PC-3 (cell line): Measurements from ENCODE around the gene RAP1B. TPM values are rescaled to one million over a fixed set of nuclear protein-coding genes. Genes with fewer than 3 reads are reported as not detected.

ENCODE experiments used
- ATAC-seq: fragments of 200-7000 bp; cut with Tn5 transposase; 2 replicates; pipeline ENCODE4 v1.9.1; 2020; ENCODE audit warnings: mild to moderate bottlenecking, moderate library complexity
- BruUV-seq: library from RNA; stranded (reverse); fragments of 400-500 nt; replicated peaks from 2 replicates; lab custom pipeline; 2021; lab: Mats Ljungman, UMichigan
- CTCF ChIA-PET: fragments of 300-600 bp; sonication (Branson Sonifier 250); formaldehyde crosslinking; loops from one replicate; lab custom pipeline; 2022; ENCODE audit warnings: antibody characterized with exemption; lab: Charles Lee
- POLR2A ChIA-PET: fragments of 300-600 bp; sonication (Branson Sonifier 250); formaldehyde crosslinking; loops from one replicate; lab custom pipeline; 2022; ENCODE audit warnings: antibody characterized with exemption; ENCODE audit not compliant: unreplicated experiment; lab: Charles Lee
- DNase-seq: peaks from one replicate; pipeline ENCODE4 v3.0.0-alpha.2; 2015
- H2AFZ ChIP-seq: fragments of 300-600 bp; sonication (generic); 2 replicates; pipeline ENCODE4 v1.6.0; 2016; ENCODE audit warnings: antibody characterized with exemption, low read length
- H3F3A ChIP-seq: fragments of 300-600 bp; sonication (generic); one replicate; pipeline ENCODE4 v1.6.0; 2017; ENCODE audit warnings: antibody characterized with exemption, low read length, control low read depth, mild to moderate bottlenecking; ENCODE audit not compliant: unreplicated experiment
- H3K27ac ChIP-seq: fragments of 300-600 bp; sonication (generic); 2 replicates; pipeline ENCODE4 v1.5.1; 2016; ENCODE audit warnings: mild to moderate bottlenecking, low read length
- H3K27me3 ChIP-seq: fragments of 300-600 bp; sonication (generic); 2 replicates; pipeline ENCODE4 v1.6.1; 2016; ENCODE audit warnings: low read length, mixed read lengths
- H3K36me3 ChIP-seq: fragments of 300-600 bp; sonication (generic); 2 replicates; pipeline ENCODE4 v1.6.1; 2016; ENCODE audit warnings: low read depth, mixed run types, low read length, mixed read lengths
- H3K4me1 ChIP-seq: fragments of 300-600 bp; sonication (generic); 2 replicates; pipeline ENCODE4 v1.5.1; 2016; ENCODE audit warnings: low read length; ENCODE audit not compliant: insufficient read depth
- H3K4me2 ChIP-seq: fragments of 300-600 bp; sonication (generic); 2 replicates; pipeline ENCODE4 v1.6.0; 2016; ENCODE audit warnings: low read length
- H3K4me3 ChIP-seq: fragments of 300-600 bp; sonication (generic); 2 replicates; pipeline ENCODE4 v1.5.1; 2016; ENCODE audit warnings: mild to moderate bottlenecking, low read length, mixed read lengths
- H3K79me2 ChIP-seq: fragments of 300-600 bp; sonication (generic); 2 replicates; pipeline ENCODE4 v1.6.1; 2017; ENCODE audit warnings: low read length, mixed read lengths
- H3K9ac ChIP-seq: fragments of 300-600 bp; sonication (generic); 2 replicates; pipeline ENCODE4 v1.6.0; 2016; ENCODE audit warnings: mild to moderate bottlenecking, low read length
- H3K9me2 ChIP-seq: fragments of 300-600 bp; sonication (generic); replicated peaks from 2 replicates; pipeline ENCODE4 v1.6.1; 2016; ENCODE audit warnings: mixed run types, low read length, mixed read lengths
- H3K9me3 ChIP-seq: fragments of 300-600 bp; sonication (generic); 2 replicates; pipeline ENCODE4 v1.6.1; 2016; ENCODE audit warnings: low read length, mixed read lengths
- H4K20me1 ChIP-seq: fragments of 300-600 bp; sonication (generic); 2 replicates; pipeline ENCODE4 v1.6.1; 2016; ENCODE audit warnings: low read length, mixed read lengths
- EZH2 ChIP-seq: fragments of 300-600 bp; sonication (generic); IDR thresholded peaks from one replicate; pipeline ENCODE4 v1.6.1; 2017; ENCODE audit warnings: antibody characterized with exemption, mild to moderate bottlenecking, low read length; ENCODE audit not compliant: unreplicated experiment
- EZH2phosphoT487 ChIP-seq: fragments of 300-600 bp; sonication (generic); IDR thresholded peaks from 2 replicates; pipeline ENCODE4 v1.6.1; 2018; ENCODE audit warnings: mild to moderate bottlenecking, antibody characterized with exemption, low read length, borderline replicate concordance
- intact Hi-C: fragments of 100-400 bp; cut with micrococcal nuclease; formaldehyde crosslinking; loops from 2 replicates; pipeline ENCODE4 v1.9.0; 2023
- total RNA-seq: library from RNA; depleted of rRNA; stranded (reverse); fragments of >200 nt; gene quantifications from 2 replicates; pipeline ENCODE4 v1.2.3, GENCODE V29; 2014
- TF ChIP-seq, protein P1 (sequence below): fragments of 300-600 bp; sonication (generic); conservative IDR thresholded peaks from 2 replicates; pipeline ENCODE4 v1.5.1; 2017; ENCODE audit warnings: antibody characterized with exemption, low read depth, mild to moderate bottlenecking, low read length

The RAP1B gene
- total RNA-seq, 1 experiment from 2014 or later = 98.0 TPM

DNA sequence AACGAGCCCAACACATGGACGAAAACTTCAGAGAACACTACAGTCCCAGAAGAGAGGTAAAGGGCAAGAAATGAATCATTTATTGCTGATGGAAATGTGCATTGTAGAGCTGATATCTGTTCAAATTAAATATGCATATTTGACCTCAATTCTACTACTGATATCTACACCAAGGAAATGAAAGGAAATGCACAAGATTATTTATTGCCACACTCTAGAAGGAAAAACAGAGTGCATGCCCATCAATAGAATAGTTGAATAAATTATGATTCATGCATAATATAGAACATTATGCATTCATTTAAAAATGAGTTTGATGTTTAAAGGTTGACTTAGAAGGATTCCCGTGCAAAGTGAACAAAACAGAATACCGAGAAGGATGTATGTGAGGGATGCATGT is 60.5 kb downstream of the RAP1B start:
- no peaks in the 10 kb centered on the region for H3K27me3 ChIP-seq
- no TSS peak for BruUV-seq
- H3F3A ChIP-seq = peaks cover 4% of the 10 kb centered on the region
- H3K36me3 ChIP-seq = no peaks in the 10 kb centered on the region
- peaks cover 10% of the 10 kb centered on the region; the same call in 1 of the 2 replicates for H3K4me1 ChIP-seq
- no peaks in the 10 kb centered on the region for H3K9me3 ChIP-seq
- ATAC-seq (no peak), DNase-seq (no peak)
- TF ChIP-seq EZH2 (no peak), EZH2phosphoT487 (no peak)
- TF ChIP-seq, protein P1, sequence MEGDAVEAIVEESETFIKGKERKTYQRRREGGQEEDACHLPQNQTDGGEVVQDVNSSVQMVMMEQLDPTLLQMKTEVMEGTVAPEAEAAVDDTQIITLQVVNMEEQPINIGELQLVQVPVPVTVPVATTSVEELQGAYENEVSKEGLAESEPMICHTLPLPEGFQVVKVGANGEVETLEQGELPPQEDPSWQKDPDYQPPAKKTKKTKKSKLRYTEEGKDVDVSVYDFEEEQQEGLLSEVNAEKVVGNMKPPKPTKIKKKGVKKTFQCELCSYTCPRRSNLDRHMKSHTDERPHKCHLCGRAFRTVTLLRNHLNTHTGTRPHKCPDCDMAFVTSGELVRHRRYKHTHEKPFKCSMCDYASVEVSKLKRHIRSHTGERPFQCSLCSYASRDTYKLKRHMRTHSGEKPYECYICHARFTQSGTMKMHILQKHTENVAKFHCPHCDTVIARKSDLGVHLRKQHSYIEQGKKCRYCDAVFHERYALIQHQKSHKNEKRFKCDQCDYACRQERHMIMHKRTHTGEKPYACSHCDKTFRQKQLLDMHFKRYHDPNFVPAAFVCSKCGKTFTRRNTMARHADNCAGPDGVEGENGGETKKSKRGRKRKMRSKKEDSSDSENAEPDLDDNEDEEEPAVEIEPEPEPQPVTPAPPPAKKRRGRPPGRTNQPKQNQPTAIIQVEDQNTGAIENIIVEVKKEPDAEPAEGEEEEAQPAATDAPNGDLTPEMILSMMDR = no peak
- CTCF ChIA-PET = no interaction called here
- H3K27ac ChIP-seq = no peak overlapping the region
- no peaks in the 10 kb centered on the region for H3K79me2 ChIP-seq
- no peaks in the 10 kb centered on the region for H3K9me2 ChIP-seq
- POLR2A ChIA-PET = no interaction called here
- no peak overlapping the region for H3K4me3 ChIP-seq
- intact Hi-C loops = loop anchor here (10.0 kb wide), 1 partner anchor 446 kb away; the partner anchor contains the start of gene IL26
- no peak overlapping the region for H3K4me2 ChIP-seq
- H3K9ac ChIP-seq = no peak overlapping the region
- no peak overlapping the region for H2AFZ ChIP-seq
- H4K20me1 ChIP-seq = no peaks in the 10 kb centered on the region

DNA sequence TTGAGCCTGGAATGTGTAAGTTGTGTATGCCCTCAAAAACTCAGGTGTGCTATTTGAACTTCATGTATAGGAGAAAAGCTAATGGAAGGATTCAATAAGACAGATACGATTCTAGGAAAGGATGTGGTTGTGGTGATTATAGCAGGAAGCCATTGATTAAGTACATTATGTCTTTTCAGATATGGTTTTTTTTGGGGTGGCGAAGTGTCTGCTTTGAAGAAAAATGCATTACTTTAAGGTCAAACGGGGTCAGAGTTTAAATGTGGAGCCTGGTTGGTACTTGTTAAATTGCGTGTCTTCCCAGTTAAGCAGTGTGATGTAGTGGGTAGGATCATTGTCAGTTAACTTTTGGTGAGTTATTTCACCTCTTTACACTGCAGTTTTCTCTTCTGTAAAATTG is 63.1 kb downstream of the RAP1B start:
- Histone ChIP-seq H3F3A (peaks cover 4% of the 10 kb centered on the region), H2AFZ (no peak overlapping the region), H3K9me3 (no peaks in the 10 kb centered on the region), H3K27ac (no peak overlapping the region), H3K9ac (no peak overlapping the region), H3K27me3 (no peaks in the 10 kb centered on the region), H3K9me2 (no peaks in the 10 kb centered on the region), H3K4me1 (peaks cover 10% of the 10 kb centered on the region; the same call in 1 of the 2 replicates), H3K4me3 (no peak overlapping the region), H3K36me3 (no peaks in the 10 kb centered on the region), H3K79me2 (no peaks in the 10 kb centered on the region), H4K20me1 (no peaks in the 10 kb centered on the region), H3K4me2 (no peak overlapping the region)
- BruUV-seq = no TSS peak
- ATAC-seq = no peak
- TF ChIP-seq EZH2 = no peak
- TF ChIP-seq EZH2phosphoT487 = no peak
- TF ChIP-seq, protein P1 = no peak
- ChIA-PET POLR2A (no interaction called here), CTCF (no interaction called here)
- DNase-seq = no peak
- intact Hi-C loops = loop anchor here (10.0 kb wide), 1 partner anchor 449 kb away; the partner anchor contains the start of gene IL26

DNA sequence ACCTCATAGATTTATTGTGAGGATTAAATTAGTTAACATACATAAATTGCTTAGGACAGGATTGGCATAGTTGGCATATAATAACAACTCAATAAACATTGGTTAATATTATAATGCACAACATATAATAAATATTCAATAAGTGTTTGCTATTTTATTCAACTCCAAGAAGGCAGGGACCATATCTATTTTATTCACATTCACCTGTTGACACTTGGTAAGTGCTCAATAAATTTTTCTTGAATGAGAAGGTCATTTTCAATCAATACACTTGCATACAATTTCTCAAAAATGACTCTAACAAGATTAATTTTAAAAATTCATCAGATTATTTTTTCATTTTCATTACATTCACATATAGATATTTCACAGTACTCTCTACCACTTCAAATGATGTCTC is 63.7 kb downstream of the RAP1B start:
- intact Hi-C loops = loop anchor here (10.0 kb wide), 1 partner anchor 450 kb away; the partner anchor contains the start of gene IL26
- Histone ChIP-seq H2AFZ (no peak overlapping the region), H3K27ac (no peak overlapping the region), H3K4me1 (peaks cover 10% of the 10 kb centered on the region; the same call in 1 of the 2 replicates), H3K27me3 (no peaks in the 10 kb centered on the region), H4K20me1 (no peaks in the 10 kb centered on the region), H3F3A (peaks cover 4% of the 10 kb centered on the region), H3K4me3 (no peak overlapping the region), H3K36me3 (no peaks in the 10 kb centered on the region), H3K4me2 (no peak overlapping the region), H3K9me2 (no peaks in the 10 kb centered on the region), H3K79me2 (no peaks in the 10 kb centered on the region), H3K9me3 (no peaks in the 10 kb centered on the region), H3K9ac (no peak overlapping the region)
- POLR2A ChIA-PET = no interaction called here
- ATAC-seq (no peak), DNase-seq (no peak)
- TF ChIP-seq EZH2phosphoT487 = no peak
- no peak for TF ChIP-seq EZH2
- TF ChIP-seq, protein P1 = no peak
- no TSS peak for BruUV-seq
- CTCF ChIA-PET = no interaction called here
